Limb (tissue), 2 donors: ENCODE data around the gene CCDC18.

Source experiments
- DNase-seq, 2 donors: peaks; one replicate each; pipeline ENCODE4 v3.0.0-alpha.2; 2016; ENCODE audit errors: extremely low spot score in 2 of 2

The CCDC18 gene

GRCh38 chr1:93313026-93313425, 132.5 kb downstream of the CCDC18 start:
- DNase-seq, result no peak

GRCh38 chr1:93317207-93317606, 136.7 kb downstream of the CCDC18 start:
- no peak for DNase-seq

GRCh38 chr1:93317943-93318342, 137.4 kb downstream of the CCDC18 start:
- no peak for DNase-seq

GRCh38 chr1:93321720-93322119, 141.2 kb downstream of the CCDC18 start:
- no peak for DNase-seq

GRCh38 chr1:93322349-93322748, 141.8 kb downstream of the CCDC18 start:
- no peak for DNase-seq

DNA sequence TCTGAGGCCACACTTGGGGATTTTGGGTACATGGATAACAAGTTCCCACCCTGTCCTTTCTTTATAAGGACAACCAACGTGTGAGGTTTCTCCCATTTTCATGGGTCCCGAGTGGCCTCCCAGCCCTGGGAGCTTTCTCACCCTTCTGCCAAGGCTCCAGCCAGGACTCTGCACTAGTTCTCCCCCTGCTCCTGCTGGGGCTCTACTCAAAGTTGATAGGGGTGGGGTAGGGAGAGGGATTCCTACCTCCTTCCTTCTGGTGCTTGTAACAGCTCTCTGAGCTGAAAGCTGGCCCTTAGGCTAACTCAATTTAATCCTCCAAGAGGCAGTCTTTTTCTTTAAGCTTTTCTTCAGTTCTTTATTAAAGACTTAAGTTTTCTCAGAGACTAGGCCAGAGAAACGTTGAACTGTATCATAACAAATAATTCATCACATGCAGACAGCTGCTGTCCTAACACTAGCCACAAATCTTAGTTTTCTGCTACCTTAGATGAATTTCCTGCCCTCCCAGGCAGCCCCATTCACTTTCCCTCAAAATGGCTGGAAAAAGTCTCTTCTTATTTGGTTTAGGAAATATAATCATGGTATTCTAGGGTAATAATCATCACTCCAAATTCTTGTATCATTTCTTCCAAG, 142.8 kb downstream of the CCDC18 start:
- no peak for DNase-seq

- DNase-seq, result no peak
Observed at GRCh38 chr1:93324486-93325464, 144.3 kb downstream of the CCDC18 start.
